SK-N-SH (cell line): ENCODE measurements around the gene ACSM2B.

Experiments
- CTCF ChIP-seq: fragments of 200-600 bp; sonication (generic); IDR thresholded peaks from 2 replicates; pipeline ENCODE4 v1.6.1; 2017; ENCODE audit warnings: antibody characterized with exemption, mild to moderate bottlenecking, moderate library complexity
- ELF1 ChIP-seq: IDR thresholded peaks from 2 replicates; pipeline ENCODE4 v1.4.0; 2012
- NFIC ChIP-seq: IDR thresholded peaks from 2 replicates; pipeline ENCODE4 v1.4.0; 2012; ENCODE audit warnings: borderline replicate concordance
- POLR2AphosphoS5 ChIP-seq: IDR thresholded peaks from 2 replicates; pipeline ENCODE4 v1.6.1; 2012; ENCODE audit warnings: low read depth, low read length
- RAD21 ChIP-seq: IDR thresholded peaks from 2 replicates; pipeline ENCODE4 v1.6.1; 2012; ENCODE audit warnings: mild to moderate bottlenecking, low read length
- RCOR1 ChIP-seq: fragments of 150-350 bp; IDR thresholded peaks from 2 replicates; pipeline ENCODE4 v1.6.1; 2017; ENCODE audit warnings: antibody characterized with exemption, low read length
- RXRA ChIP-seq: IDR thresholded peaks from 2 replicates; pipeline ENCODE4 v1.4.0; 2012; ENCODE audit warnings: low read depth, mild to moderate bottlenecking, borderline replicate concordance
- YY1 ChIP-seq: IDR thresholded peaks from 2 replicates; pipeline ENCODE4 v1.4.0; 2012; ENCODE audit warnings: low read depth, mild to moderate bottlenecking

DNA sequence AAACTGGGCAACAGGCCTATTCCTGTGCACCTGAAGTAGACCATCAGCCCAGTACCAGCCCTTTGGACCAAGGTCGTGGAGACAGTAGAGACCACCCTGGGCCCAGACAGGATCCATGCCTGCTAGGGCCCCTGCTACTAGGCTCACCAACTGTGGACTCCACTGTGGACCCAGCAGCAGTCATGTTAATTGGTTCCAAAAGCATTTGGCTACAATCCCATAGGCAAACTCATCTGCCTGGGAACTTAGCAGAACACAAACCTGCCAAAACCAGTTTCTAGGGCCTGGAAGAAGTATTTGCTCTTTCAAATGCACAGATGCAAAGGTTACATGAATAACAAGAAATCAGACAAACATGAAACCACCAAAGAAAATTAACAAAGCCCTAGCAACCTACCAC is 71.7 kb downstream of the ACSM2B start:
- TF ChIP-seq RAD21, result no peak
- no peak for TF ChIP-seq RCOR1
- TF ChIP-seq CTCF, result no peak
- no peak for TF ChIP-seq ELF1
- TF ChIP-seq POLR2AphosphoS5, result no peak
- no peak for TF ChIP-seq RXRA
- no peak for TF ChIP-seq YY1
- no peak for TF ChIP-seq NFIC
